COLO668 (cell line): ENCODE measurements around the gene MAP6D1.
A peak's percentile ranks its signal among the peaks of the same experiment; 100 is the strongest.

ENCODE experiments used
- DNase-seq: peaks from one replicate; lab custom pipeline; 2025; ENCODE audit not compliant: unreplicated experiment; lab: John Stamatoyannopoulos, UW

Gene MAP6D1

DNA sequence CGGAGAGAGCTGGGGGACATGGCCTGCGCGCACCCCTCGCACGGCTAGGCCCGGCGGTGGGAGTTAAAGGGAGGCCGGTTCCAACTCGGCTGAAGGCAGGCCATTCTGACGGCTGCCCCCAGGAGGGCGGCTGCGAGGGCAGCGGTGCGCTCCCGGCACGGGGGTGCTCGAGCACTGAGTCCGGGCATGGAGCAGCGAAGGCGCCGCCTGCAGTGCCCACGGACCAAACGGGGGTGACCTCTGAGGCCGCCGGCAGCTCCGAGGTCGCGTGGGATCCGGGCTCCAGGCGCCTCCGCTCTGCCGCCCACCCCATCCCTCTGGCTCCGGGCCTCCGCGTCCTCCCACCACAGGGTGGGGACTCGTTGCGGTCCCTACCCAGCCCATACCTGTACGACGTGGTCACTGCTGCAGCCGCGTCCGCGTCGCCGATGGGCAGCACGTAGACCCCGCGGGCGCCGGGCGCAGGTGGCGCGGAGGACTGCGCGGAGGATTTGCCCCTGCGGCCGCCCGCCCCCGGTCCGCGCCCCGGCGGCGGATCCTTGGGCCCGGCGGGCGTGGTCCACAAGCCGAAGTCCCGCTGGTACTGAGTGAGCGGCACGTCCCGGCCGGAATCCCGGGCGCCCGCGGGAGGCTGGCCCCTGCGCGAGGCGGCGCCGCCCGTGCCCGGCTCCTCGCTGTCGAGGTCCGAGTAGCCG is 469 bp downstream of the MAP6D1 start:
- DNase-seq: peak; percentile 35

DNA sequence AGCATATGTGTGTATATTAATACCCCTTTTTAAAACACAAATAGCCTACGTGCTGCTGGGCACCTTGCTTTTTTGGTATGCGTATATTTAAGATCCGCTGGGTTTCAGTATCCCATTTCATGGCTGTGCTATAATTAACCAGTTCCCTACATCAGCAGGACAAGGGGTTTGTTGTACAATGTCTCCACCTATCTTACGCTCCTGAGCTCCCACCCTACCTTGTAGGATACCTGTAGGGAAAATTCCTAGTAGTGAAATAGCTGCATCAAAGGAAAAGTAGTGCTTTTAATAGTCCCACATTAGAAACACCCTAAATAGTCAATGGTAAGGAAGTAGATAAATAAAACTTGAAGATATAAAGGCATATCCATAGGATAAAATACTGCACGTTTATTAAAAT is 1.4 kb downstream of the MAP6D1 start:
- no peak for DNase-seq

DNA sequence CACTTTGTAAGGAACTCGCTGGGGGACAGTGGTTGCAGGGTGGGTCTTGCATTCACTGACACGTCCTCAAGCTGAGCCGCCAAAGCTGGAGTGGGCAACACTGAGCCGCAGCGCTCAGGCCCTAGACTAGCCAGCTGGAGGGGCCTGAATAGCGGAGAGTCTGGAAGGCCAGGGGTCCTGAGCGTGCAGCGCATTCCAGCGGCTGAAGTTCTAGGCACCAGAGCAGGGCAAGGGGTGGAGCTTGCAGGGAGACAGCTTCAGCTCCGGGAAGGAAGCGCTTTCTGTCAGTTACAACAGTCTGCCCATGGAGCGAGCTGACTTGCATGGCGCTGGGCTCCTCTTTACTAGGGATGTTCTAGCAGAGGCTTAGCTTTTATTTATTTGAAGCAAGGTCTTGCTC is 2.7 kb downstream of the MAP6D1 start:
- no peak for DNase-seq

DNA sequence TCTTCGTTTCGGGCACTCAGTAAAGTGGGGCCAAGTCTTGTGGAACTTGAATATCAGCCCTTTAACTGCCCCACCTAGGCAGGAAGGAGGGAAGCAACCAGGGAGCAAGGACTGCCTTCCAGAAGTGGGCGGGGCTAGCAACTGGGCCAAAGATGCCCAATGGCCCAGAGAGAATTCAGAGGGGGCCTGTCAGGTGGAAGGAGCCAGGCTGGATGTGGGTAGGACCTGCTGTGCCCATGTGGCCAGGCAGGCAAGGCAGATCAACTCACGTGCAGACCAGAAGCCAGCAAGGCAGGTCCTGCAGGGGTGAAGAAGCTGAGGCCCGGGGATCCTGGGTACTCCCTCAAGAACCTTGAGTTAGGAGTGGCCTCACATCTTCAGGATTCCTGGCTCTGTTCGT is 5.5 kb downstream of the MAP6D1 start:
- no peak for DNase-seq

DNA sequence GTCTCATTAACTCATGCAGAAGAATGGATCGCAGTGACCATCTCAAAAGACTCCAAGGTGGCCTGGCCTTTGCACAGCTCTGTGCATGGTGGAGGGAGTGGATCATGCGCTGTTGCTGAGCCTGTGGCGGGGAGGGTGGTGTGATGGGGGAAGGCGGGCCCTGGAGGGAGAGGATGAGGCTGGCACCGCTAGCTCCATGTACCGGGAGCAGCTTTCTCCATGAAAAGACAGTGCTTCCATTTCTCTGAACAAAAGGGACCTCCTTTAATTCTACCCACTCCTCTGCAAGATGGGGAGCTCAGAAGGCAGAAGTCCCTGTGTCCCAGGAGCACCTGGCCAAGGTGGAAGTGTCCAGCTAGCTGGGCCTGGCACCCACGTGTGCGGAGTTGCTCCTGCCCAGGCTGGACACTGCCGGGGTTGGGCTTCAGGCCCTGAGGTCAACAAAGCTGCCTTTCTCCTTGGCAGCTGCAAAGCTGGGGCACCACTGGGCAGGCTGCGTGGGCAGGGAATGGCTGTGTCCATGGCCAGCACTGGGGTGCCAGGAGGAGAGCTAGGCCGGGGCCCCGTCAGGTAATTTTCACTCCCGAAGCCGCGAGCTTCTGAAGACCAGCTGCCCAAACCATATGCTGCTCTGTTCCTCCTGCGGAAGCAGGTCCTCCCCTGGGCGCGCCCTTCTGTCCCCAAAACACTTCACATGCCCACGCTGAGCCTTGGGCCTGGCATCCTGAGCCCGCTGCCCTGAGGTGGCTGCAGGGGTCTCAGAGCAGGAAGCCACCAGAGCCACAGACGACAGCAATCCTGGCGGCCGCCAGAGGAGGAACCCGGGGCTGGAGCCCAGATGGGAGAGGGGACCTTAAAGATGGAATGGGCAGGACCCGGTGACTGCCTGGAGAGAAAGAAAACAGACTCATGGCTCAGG is 6.4 kb downstream of the MAP6D1 start:
- no peak for DNase-seq

DNA sequence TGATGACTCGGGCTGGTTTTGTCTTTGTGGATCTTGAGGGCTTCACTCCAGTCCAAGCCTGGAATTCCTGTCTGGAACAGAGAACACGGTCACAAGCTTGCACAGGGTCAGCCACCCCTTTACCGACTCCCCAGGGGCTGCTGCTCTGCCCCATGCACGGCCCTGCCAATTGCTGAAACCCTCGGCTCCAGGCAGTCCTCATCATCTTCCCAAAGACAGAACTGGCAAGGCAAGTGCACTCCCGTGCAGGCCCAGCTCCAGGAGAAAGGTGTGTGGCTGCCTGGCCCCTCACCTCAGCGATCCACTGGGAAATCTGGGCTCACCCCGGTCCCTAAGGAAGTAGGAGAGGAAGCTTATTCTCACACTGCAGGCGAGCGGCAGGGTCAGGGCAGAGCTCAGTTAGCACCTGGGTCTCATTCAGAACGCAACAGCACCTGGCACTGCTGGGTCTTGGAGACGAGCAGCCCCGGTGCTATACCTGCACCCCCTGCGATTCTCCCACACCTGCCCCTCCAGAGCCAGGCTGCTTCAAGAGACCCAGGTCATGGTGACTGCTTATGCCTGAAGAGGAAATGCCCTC is 7.2 kb downstream of the MAP6D1 start:
- DNase-seq: no peak

DNA sequence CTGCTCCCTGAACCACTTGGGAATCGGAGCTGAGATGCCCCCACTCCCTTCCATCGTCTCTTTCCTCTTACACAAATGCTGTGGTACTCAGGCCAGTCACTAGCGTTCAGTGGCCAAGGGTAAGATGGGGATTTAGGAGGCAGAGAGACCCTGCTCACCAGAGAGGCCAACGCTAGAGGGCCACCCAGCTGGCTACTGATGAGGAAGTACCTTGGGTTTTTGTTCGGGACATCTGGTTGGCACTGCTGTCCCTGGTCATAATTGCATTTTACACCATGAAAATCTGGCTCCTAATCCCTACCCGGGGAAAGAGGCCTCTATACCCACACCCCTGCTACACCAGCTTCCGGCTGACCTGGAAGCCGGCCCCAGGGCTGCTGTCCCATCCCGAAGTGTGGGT is 7.7 kb downstream of the MAP6D1 start:
- no peak for DNase-seq

DNA sequence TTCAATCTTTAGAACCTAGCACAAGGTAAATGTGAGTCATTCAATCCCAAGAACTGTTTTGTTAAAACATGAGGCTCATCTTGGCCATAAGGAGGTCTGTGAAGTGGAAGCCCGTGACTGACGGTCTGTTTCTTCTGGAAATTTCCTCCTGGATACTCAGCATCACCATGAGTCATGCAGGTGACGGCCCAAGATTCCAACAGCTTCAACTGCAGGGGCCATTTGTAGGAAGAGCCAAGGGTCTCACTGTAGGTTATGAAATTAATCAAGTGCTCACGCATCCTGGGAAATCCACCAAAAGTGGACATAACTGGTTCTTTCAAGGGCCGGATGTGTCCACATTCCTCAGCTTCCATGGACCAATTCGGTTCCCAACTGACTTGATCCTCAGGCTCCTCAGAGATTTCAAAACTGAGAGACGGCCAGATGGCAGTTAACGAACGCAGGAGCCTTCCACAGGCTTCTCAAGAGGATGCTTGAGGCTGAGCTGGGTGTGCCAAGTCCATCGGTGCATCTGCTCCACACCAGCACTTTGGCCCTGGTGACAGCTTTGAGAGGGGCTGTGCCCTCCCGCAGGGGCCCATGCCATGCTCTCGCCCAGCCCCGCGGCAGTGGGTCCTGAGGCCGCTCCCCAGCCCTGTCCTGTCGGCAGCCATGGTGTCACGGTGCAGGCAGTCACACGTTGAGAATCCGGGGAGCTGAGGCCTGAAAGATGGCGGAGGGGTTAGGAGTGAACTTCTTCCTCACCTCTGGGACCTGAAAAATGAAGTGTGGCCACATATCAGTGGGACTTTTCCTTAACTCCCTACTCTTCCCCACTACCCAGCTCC is 8.5 kb downstream of the MAP6D1 start:
- DNase-seq: no peak

DNA sequence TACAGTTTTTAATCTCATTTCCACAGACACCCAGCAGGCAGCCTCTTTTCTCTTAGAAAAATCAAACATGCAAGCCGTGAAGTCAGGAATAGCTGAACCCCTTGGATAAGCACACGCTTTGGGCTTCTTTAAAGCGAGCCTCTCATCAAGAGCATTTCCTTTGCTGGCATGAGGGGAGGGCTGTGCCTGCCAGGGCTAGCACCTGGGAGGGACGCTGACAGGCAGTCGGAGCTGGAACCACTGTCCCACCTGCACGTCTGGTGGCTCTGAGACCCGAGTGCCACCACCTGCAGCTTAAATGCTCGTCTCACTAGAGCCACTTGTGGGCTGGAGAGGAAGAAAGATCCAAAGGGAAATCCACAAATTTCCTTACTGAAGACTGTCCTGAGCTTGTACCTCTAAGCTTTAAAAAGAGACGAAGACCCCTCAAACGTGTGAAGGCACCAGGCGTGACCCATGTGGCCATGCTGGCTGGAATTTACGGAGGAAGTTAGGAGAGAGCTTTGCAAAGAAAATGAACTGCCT is 9.4 kb downstream of the MAP6D1 start:
- no peak for DNase-seq

DNA sequence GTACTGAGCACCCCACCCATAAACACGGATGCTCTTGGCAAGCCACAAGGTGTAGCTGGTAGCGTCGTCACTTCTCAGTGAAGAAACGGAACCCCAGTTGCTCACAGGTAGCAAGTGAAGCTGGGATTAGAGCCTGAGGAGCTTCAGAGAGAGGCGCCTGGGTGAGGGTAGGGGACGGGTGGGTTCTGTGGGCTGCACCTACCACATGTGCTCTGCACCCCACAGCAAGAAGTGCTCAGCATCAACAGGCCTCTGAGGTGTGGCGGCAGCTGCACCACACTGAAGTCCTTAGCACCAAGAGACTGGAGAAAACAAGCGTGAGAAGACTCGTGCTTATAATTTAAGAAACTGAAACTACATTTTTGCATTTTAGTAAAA is 9.8 kb downstream of the MAP6D1 start:
- DNase-seq: no peak

DNA sequence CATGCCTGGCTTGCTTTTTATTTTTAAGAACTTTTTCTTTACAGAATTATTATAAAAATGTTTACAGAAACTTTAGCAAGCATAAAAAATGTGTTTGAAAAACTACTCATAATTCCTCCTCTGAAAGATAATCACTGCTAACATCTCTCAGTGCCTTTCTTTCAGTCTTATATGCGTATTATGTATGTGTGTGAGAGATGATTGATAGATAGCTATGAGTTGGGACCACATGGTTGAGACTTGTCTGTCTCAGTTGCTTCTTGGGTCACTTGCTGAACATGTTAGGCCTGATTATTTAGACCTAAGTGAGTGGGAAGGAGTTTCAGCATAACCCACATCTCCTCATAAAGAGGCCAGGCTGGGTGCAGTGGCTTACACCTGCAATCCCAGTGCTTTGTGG is 11.1 kb downstream of the MAP6D1 start:
- no peak for DNase-seq

DNA sequence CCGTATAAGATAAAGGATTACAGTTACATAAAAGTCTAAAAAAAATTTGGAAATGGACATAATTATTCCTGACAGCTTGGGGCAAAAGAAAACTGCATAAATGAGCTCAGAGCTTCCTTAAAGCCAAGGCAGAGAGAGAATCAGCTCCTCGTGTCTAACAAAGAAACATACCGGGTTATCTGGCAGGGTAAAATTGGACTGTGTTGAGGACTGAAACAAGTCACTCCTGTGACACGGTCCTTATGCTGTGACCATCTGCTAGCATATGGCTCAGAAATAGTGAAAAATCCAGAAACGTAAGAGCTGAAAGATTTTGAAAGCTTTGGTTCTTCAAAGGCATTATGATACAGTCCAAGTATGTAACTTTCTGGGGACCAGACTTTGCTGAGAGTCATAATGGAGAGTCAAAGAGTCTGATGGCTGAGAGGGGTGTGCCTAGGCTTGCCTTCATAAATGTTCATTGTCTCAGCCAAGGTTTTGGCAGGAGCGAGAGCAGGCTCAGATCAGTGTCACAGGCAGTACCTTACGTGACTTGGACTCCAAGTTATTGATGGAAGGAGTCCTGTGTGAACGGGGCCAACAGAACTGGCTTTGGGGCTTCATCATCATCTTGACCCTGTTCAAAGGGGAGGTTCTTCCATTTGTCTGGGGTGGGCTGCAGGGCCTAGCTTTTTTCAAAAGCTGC is 12.5 kb downstream of the MAP6D1 start:
- DNase-seq: no peak

DNA sequence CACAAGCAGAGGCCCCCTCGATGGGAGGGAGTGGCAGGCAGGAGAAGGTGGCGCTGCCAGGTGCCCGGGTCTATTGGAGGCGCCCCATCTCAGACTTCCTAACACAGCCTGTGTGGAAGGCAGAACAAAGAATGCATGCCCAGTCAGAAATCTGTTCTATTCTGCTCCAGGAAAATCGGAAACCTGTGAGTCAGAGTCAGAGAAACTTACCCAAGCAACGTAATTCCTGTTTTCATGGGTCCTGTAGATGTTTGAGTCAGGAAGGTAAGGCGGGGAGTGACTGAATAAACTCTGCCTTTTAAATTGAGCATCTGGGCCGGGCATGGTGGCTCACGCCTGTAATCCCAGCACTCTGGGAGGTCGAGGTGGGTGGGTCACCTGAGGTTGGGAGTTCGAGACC is 13.7 kb downstream of the MAP6D1 start:
- no peak for DNase-seq

DNA sequence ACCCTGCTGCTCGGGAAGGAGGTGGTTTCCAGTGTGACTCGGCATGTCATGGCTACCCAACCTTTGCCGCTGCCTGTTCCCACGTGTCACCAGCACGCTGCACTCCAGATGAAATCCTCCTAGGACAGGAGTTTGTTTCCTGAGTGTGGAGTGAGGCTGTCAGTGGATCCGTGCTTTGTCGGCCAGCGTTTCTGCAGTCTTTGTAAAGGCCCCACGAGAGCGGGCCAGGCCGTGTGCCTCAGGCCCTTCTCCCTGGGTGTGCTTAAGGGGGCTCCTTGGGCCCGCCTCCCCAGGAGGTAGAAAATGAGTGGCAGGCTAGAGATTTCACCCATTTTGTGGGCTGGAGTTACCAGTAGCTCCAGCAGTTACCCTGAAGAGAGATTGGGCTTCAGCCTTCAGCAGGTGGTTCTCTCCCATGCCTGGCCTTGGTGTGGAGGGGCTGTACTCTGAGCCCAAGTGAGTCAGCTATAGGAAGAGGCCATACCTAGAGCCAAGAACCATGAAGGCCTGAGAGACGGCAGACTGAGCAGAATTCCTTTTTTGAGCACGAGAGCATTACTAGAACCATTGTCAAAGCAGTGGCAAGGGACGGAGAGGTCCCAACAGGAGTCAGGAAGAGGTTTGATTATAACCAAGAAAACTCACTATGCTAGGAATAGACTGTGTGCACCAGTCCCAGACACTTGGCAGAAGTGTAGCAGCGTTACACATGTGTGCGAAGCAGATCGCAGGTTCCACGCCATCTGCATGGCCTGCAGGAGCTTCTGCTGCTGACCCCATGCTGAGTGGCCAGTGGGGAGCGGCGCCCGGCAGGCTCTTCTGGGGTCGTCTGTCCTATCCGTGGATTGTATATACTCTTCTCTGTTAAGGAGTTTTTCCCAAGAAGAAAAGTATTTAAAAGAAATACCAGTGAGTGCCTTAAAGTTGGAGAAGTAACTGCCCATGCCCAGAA is 14.5 kb downstream of the MAP6D1 start:
- no peak for DNase-seq

DNA sequence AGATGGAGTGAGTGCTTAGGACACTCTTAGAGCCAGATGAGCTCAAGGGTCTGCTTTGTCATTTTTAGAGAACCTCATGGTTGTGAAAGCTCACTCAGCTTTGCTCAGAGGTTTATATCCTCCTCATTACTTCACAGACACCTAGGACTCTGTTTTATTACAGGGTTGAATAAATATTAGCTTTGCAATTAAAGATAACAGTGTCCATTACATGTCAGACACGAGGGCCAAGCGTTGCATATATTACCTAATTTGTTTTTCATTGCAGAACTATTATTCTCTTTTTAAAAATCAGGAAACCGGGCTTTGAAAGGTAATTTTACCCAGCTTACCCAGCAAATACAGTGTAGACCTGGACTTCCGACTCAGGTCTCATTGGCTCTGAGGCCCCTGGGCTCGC is 16.1 kb downstream of the MAP6D1 start:
- no peak for DNase-seq

DNA sequence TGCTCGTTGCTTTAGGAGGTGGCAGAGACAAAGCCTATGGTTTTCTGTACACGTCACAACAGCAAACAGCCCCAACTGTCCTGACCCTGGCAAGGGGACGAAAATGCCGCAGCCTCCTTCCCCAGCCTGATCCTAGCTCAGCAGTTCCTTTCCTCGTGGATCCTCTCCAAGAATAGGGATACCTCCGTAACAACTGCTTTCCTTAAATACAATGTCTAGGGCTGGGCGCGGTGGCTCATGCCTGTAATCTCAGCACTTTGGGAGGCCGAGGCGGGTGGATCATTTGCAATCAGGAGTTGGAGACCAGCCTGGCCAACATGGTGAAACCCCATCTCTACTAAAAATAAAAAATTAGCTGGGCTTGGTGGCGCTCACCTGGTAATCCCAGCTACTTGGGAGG is 17.0 kb downstream of the MAP6D1 start:
- DNase-seq: no peak

DNA sequence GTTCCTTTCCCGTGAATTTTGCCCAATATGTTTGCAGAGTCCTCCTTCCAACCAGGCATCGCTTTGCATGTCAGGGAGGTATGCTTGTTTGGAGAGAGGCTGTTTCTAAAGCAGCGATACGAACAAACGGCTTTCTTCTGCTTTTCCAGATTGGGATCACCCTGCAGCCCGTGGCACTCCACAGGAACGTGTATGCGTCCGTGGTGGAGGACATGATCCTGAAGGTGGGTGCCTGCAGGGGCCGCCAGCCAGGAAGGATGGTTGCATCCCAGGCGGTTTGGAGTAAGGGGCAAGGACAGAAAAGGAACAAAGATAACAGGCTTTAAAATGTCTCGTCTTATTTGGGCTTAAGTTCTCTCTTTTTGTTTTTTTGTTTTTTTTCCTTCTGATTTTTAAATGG is 17.5 kb downstream of the MAP6D1 start:
- DNase-seq: no peak

DNA sequence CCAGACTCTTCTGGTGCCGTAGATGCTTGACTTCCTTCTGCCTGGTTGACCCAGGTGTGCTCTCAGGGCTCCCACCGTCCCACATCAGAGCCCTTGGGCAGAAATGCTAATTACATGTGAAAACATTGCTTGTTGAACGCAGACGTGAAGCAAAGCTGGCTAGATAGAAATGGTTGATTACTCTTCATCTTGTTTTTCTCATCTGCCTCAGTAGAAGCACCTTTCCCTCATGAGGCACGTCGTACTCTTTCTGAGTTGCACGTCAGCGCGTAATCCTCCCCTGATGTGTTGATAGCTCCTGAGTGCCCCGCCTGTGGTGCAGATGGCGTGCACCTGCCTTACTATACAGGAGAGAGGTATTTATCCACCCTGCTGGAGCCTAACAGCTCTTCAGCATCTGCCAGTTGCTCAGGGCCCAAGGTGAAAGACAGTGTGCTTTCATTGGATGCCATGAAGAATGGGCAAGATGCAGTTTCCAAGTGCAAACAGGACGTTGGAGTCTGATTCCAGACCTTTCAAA is 18.1 kb downstream of the MAP6D1 start:
- peak; percentile 35 for DNase-seq

DNA sequence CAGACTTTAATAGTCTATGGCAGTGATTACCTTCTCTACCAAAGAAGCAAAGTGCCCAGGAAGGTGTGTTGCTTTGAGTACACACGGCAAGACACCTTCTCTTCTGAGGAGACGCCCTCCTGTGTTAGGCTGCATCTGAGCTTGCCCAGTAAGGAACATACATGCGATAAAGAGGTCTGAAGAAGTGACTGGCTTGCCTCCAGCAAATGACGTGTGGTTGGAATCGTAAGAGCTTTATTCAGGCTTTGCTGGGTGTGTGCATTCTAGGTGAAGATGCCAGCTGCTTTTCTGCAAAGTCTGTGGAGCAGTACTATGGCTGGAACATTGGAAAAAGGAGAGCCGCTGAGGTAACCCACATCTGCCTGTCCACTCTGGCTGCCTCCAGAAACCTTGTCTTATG is 22.4 kb downstream of the MAP6D1 start:
- DNase-seq: no peak
